ENCODE results near the gene TOPBP1. TPM values are rescaled to one million over a fixed set of nuclear protein-coding genes. Genes with fewer than 3 reads are reported as not detected.

The TOPBP1 gene
- total RNA-seq, 2 donors from 2014 or later: 22.6 to 34.3 TPM

GRCh38 chr3:133703915-133704314 lies 42.2 kb upstream of the TOPBP1 start:
- no peaks in the 10 kb centered on the region for H3K4me1 ChIP-seq
- H3K9me3 ChIP-seq: no peaks in the 10 kb centered on the region
- 78 to 92% methylated on average over 1 of the region's 1 CpG for WGBS, 2 donors
- H3K36me3 ChIP-seq (replicated peaks in 1 of 2; ENCODE audit: insufficient read depth in 1 of 2, low read depth in 2 of 2): no peaks in the 10 kb centered on the region
- TF ChIP-seq POLR2A (IDR thresholded peaks at IDR 0.05): no peak
- TF ChIP-seq CTCF (IDR thresholded peaks at IDR 0.05): no peak
- no peak overlapping the region for H3K4me3 ChIP-seq
- DNase-seq (no peak), ATAC-seq (no peak)
- intact Hi-C loops (cut with DNase I): no loop called here
- H3K27me3 ChIP-seq: no peaks in the 10 kb centered on the region
- no peak overlapping the region for H3K27ac ChIP-seq

GRCh38 chr3:133701435-133702358 lies 40.0 kb upstream of the TOPBP1 start:
- intact Hi-C loops (cut with DNase I): no loop called here
- no peak for ATAC-seq

GRCh38 chr3:133700351-133700750 lies 38.6 kb upstream of the TOPBP1 start:
- no peaks in the 10 kb centered on the region for H3K9me3 ChIP-seq
- H3K27me3 ChIP-seq: no peaks in the 10 kb centered on the region
- intact Hi-C loops (cut with DNase I): no loop called here
- no peak overlapping the region for H3K4me3 ChIP-seq
- no peaks in the 10 kb centered on the region for H3K4me1 ChIP-seq
- TF ChIP-seq CTCF (IDR thresholded peaks at IDR 0.05) (no peak), POLR2A (IDR thresholded peaks at IDR 0.05) (no peak)
- ATAC-seq: no peak
- 79 to 82% methylated on average over 6 of the region's 6 CpGs for WGBS, 2 donors
- no peaks in the 10 kb centered on the region for H3K36me3 ChIP-seq (replicated peaks in 1 of 2; ENCODE audit: insufficient read depth in 1 of 2, low read depth in 2 of 2)
- no peak for DNase-seq
- H3K27ac ChIP-seq: no peak overlapping the region

More at GRCh38 chr3:133701435-133702358, 40.0 kb upstream of the TOPBP1 start:
- WGBS, 2 donors: 77 to 88% methylated on average over 5 of the region's 7 CpGs
- no peak for TF ChIP-seq POLR2A (IDR thresholded peaks at IDR 0.05)
- no peaks in the 10 kb centered on the region for H3K36me3 ChIP-seq (replicated peaks in 1 of 2; ENCODE audit: insufficient read depth in 1 of 2, low read depth in 2 of 2)
- H3K27ac ChIP-seq: no peak overlapping the region
- H3K27me3 ChIP-seq: no peaks in the 10 kb centered on the region
- H3K9me3 ChIP-seq: no peaks in the 10 kb centered on the region
- no peak overlapping the region for H3K4me3 ChIP-seq
- no peaks in the 10 kb centered on the region for H3K4me1 ChIP-seq
- no peak for DNase-seq

GRCh38 chr3:133699903-133700302 lies 38.2 kb upstream of the TOPBP1 start:
- H3K27ac ChIP-seq: no peak overlapping the region
- H3K4me1 ChIP-seq: no peaks in the 10 kb centered on the region
- no peak overlapping the region for H3K4me3 ChIP-seq
- TF ChIP-seq CTCF (IDR thresholded peaks at IDR 0.05): no peak
- no peak for TF ChIP-seq POLR2A (IDR thresholded peaks at IDR 0.05)
- no peaks in the 10 kb centered on the region for H3K27me3 ChIP-seq
- intact Hi-C loops (cut with DNase I): no loop called here
- no peaks in the 10 kb centered on the region for H3K9me3 ChIP-seq
- H3K36me3 ChIP-seq (replicated peaks in 1 of 2; ENCODE audit: insufficient read depth in 1 of 2, low read depth in 2 of 2): no peaks in the 10 kb centered on the region
- 85 to 87% methylated on average over 3 of the region's 3 CpGs for WGBS, 2 donors
- DNase-seq: no peak
- ATAC-seq: no peak

- H3K4me3 ChIP-seq: no peak overlapping the region
- TF ChIP-seq CTCF (IDR thresholded peaks at IDR 0.05) (no peak), POLR2A (IDR thresholded peaks at IDR 0.05) (no peak)
- no peak overlapping the region for H3K27ac ChIP-seq
- DNase-seq (no peak), ATAC-seq (no peak)
- H3K4me1 ChIP-seq: no peaks in the 10 kb centered on the region
- intact Hi-C loops (cut with DNase I): no loop called here
- no peaks in the 10 kb centered on the region for H3K9me3 ChIP-seq
- 81 to 90% methylated on average over 2 of the region's 2 CpGs for WGBS, 2 donors
- no peaks in the 10 kb centered on the region for H3K36me3 ChIP-seq (replicated peaks in 1 of 2; ENCODE audit: insufficient read depth in 1 of 2, low read depth in 2 of 2)
- H3K27me3 ChIP-seq: no peaks in the 10 kb centered on the region
Observed at GRCh38 chr3:133699467-133699866, 37.7 kb upstream of the TOPBP1 start.
